LNCaP clone FGC (cell line): Measurements from ENCODE around the gene ARPC1B.

Experiments
- DNase-seq: peaks from one replicate; pipeline ENCODE4 v3.0.0-alpha.2; 2011; ENCODE audit warnings: low read depth
- H3K4me3 ChIP-seq: 2 replicates; pipeline ENCODE4 v1.5.1; 2011; ENCODE audit warnings: mild to moderate bottlenecking, low read depth, low read length, control low read depth
- TF ChIP-seq, protein P1 (sequence below): IDR thresholded peaks from 2 replicates; pipeline ENCODE4 v1.5.1; 2012; ENCODE audit warnings: mild to moderate bottlenecking; ENCODE audit not compliant: control insufficient read depth, insufficient read depth; ENCODE audit errors: extremely low read depth

Gene ARPC1B

DNA sequence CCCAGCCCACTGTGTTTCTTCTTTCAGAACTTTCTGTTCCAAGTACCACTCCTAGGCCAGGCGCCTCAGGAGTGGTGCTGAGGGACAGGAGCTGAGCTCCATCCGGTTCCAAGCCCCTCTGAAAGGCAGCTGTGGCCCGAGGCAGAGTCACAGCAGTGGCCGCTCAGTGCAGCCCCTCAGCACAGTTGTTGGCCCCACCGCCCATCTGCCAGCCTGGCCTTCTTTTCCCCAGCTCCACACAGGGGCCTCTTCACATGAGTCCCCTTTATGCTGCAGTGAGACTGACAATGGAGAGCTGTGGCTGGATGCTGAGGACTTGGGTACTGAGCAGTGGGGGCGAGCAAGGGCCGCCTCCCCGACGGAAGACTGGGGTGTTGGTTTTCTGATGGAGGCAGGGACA is 43.7 kb downstream of the ARPC1B start:
- no peak for DNase-seq
- TF ChIP-seq, protein P1, sequence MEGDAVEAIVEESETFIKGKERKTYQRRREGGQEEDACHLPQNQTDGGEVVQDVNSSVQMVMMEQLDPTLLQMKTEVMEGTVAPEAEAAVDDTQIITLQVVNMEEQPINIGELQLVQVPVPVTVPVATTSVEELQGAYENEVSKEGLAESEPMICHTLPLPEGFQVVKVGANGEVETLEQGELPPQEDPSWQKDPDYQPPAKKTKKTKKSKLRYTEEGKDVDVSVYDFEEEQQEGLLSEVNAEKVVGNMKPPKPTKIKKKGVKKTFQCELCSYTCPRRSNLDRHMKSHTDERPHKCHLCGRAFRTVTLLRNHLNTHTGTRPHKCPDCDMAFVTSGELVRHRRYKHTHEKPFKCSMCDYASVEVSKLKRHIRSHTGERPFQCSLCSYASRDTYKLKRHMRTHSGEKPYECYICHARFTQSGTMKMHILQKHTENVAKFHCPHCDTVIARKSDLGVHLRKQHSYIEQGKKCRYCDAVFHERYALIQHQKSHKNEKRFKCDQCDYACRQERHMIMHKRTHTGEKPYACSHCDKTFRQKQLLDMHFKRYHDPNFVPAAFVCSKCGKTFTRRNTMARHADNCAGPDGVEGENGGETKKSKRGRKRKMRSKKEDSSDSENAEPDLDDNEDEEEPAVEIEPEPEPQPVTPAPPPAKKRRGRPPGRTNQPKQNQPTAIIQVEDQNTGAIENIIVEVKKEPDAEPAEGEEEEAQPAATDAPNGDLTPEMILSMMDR: no peak
- no peak overlapping the region for H3K4me3 ChIP-seq

DNA sequence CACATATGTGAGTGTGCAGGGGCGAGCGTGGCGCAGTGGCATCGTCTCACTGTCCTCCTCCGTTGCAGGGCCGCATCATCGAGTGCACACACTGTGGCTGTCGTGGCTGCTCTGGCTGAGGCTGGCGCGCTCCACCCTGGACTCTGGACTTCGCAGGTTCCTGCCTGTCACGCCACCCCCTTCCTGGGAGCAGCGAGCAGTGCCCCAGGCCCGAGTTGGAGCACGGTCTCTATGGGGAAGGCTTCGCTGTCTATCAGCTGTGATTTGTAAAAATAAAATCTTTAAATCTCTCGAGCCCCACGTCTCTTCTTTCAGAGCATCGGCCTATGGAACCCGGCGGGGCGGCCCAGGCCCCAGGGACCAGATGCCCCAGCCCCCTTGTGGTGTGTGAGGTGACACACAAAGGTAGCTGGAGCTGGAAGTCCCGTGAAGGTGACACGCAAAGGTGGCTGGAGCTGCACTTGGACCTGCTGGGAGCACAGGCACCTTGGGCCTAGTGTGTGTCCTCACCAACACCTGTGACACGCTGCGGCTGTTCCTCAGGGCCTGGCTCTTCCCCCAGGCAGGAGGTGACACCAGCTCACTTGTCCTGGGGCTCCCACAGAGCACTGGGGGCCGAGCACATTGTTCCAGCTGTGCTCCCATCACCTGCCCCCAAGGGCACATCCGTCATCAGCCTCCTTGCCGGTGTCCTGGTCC is 44.9 kb downstream of the ARPC1B start:
- H3K4me3 ChIP-seq: no peak overlapping the region
- TF ChIP-seq, protein P1: no peak
- DNase-seq: no peak

DNA sequence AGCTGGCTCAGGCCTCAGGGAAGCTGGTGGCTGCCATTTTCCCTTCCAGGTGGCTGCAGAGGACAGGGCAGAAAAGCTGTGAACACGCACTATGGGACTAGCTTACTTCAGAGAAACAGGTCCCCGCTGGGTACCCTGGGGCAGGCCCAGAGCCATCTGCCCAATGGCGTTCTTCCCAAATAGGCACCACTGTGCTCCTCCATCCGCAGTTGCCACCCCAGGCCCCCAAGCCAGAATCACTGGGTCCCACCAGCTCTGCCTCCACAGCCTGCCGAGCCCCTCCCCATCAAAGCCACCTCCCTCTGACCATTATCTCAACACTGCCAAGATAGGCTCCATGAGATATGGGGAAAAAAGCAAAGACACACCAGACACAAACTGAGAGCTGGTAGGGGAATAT is 45.7 kb downstream of the ARPC1B start:
- TF ChIP-seq, protein P1: no peak
- no peak overlapping the region for H3K4me3 ChIP-seq
- DNase-seq: no peak

DNA sequence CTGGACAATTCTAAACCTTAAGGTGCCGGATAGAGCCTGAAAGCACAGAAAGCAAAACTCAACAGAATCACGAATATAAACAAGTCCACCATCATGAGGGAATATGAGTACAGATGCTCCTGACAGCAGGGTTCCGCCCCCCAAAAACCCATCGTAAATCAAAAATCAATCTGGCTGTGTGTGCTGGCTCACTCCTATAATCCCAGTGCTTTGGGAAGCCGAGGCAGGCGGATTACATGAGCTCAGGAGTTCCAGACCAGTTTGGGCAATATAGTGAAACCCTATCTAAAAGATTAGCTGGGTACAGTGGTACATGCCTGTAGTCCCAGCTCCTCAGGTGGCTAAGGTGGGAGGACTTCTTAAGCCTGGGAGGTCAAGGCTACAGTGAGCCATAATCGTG is 46.5 kb downstream of the ARPC1B start:
- DNase-seq: no peak
- TF ChIP-seq, protein P1: no peak

DNA sequence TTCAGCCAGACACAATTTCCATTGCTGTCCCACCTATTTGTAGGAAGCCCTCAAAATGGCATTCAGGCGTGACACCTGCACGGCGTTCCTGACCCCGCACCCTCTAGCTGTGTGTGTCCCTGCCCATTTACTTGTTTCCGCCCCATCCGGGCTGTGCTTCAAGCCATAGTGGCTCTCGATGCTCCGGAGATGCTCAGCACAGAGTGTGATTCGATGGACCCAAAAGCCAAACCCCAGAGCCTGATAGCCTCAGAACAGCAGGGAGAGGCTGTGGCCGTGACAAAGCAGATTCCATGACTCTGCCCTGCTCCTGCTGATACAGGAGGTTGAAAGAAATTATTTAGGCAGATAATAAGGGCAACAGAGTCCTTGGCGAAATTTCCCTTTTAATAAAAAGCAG is 47.7 kb downstream of the ARPC1B start:
- TF ChIP-seq, protein P1: no peak
- H3K4me3 ChIP-seq: no peak overlapping the region
- DNase-seq: no peak

More for the DNA sequence above, 46.5 kb downstream of the ARPC1B start:
- H3K4me3 ChIP-seq: no peak overlapping the region

DNA sequence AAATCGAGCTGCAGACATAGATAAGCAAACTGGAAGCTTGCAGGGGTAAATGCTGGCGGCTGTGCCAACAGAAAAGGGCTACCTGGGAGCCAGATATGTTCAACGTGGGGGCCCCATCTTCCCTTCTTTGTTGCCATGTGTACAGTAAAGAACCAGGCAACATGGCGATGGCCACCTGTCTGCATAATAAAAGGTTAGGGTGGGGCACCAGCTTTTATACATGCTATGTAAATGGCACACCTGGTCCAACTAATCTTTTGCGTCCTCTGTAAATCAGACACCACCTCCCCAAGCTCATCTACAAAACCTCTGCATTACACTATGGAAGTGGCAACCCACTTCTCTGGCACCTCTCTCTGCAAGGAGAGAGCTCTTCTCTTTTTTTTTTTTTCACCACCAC is 48.1 kb downstream of the ARPC1B start:
- TF ChIP-seq, protein P1: no peak
- H3K4me3 ChIP-seq: no peak overlapping the region
- DNase-seq: no peak
